HEK293 (cell line): ENCODE data around the gene MBP.

Experiments used
- CTCF ChIA-PET: fragments of 350-600 bp; formaldehyde crosslinking; extraction: SDS; loops from one replicate; lab custom pipeline; 2021; ENCODE audit warnings: antibody characterized with exemption; lab: Yijun Ruan, JAX
- POLR2A ChIA-PET: fragments of 300-600 bp; formaldehyde crosslinking; extraction: SDS; loops from one replicate; lab custom pipeline; 2020; ENCODE audit warnings: antibody characterized with exemption, inconsistent platforms; lab: Yijun Ruan, JAX
- H3K27ac ChIP-seq: fragments of 200-500 bp; sonication (Bioruptor generic); 2 replicates; pipeline ENCODE4 v1.5.1; 2014; ENCODE audit warnings: low read depth, low read length, control low read depth, inconsistent platforms; ENCODE audit errors: extremely low read depth
- H3K36me3 ChIP-seq, 2 experiments: fragments of 200-500 bp in 1 of 2; sonication (Bioruptor generic) in 1 of 2; 1 replicate in 1 of 2; 2 replicates in 1 of 2; pipeline ENCODE4 v1.5.1; 2014 to 2017; ENCODE audit warnings: inconsistent platforms in 2 of 2, low read length in 2 of 2; ENCODE audit not compliant: control insufficient read depth in 2 of 2, insufficient read depth in 1 of 2
- H3K4me1 ChIP-seq: fragments of 200-500 bp; sonication (Bioruptor generic); 2 replicates; pipeline ENCODE4 v1.5.1; 2014; ENCODE audit warnings: mild to moderate bottlenecking, low read length, inconsistent platforms; ENCODE audit not compliant: control insufficient read depth, insufficient read depth
- H3K4me3 ChIP-seq: 2 replicates; pipeline ENCODE4 v1.5.1; 2011; ENCODE audit warnings: low read depth, mild to moderate bottlenecking, control low read depth, low read length, moderate library complexity
- H3K9me3 ChIP-seq: fragments of 200-500 bp; sonication (Bioruptor generic); 2 replicates; pipeline ENCODE4 v1.5.1; 2014; ENCODE audit warnings: low read depth, low read length, inconsistent platforms; ENCODE audit not compliant: control insufficient read depth, insufficient read depth
- GFI1B ChIP-seq: fragments of 450-650 bp; formaldehyde crosslinking; IDR thresholded peaks from 2 replicates; pipeline ENCODE4 v1.5.1; 2016; ENCODE audit warnings: missing biosample characterization, missing genetic modification characterization
- GLI2 ChIP-seq: fragments of 450-650 bp; formaldehyde crosslinking; IDR thresholded peaks from 2 replicates; pipeline ENCODE4; 2017; ENCODE audit warnings: missing biosample characterization, missing genetic modification characterization, low read depth, borderline replicate concordance
- HOXD13 ChIP-seq: sonication (generic); formaldehyde crosslinking; IDR thresholded peaks from 2 replicates; pipeline ENCODE4 v1.8.0; 2022; ENCODE audit warnings: missing genetic modification reagents, borderline replicate concordance
- IKZF3 ChIP-seq: fragments of 450-650 bp; IDR thresholded peaks from 2 replicates; pipeline ENCODE4 v1.5.0; 2018; ENCODE audit warnings: missing biosample characterization, mild to moderate bottlenecking, missing genetic modification characterization, moderate library complexity
- MEIS1 ChIP-seq: sonication (generic); formaldehyde crosslinking; IDR thresholded peaks from 2 replicates; pipeline ENCODE4 v1.8.1; 2022; ENCODE audit warnings: missing genetic modification reagents, mild to moderate bottlenecking, borderline replicate concordance
- ZNF114 ChIP-seq: fragments of 450-650 bp; formaldehyde crosslinking; IDR thresholded peaks from 2 replicates; pipeline ENCODE4 v1.5.0; 2017; ENCODE audit warnings: missing biosample characterization, missing genetic modification characterization
- ZNF174 ChIP-seq: fragments of 450-650 bp; formaldehyde crosslinking; IDR thresholded peaks from 2 replicates; pipeline ENCODE4 v1.5.0; 2017; ENCODE audit warnings: missing biosample characterization, mild to moderate bottlenecking, missing genetic modification characterization
- ZNF184 ChIP-seq: fragments of 450-650 bp; IDR thresholded peaks from 2 replicates; pipeline ENCODE4 v1.5.1; 2018; ENCODE audit warnings: missing biosample characterization, mild to moderate bottlenecking, missing genetic modification characterization
- ZNF24 ChIP-seq: fragments of 450-650 bp; formaldehyde crosslinking; IDR thresholded peaks from 2 replicates; pipeline ENCODE4 v1.5.1; 2016; ENCODE audit warnings: missing biosample characterization, missing genetic modification characterization
- ZNF274 ChIP-seq, 2 experiments: fragments of 200-500 bp in 1 of 2; fragments of 450-650 bp in 1 of 2; sonication (Bioruptor generic) in 1 of 2; formaldehyde crosslinking in 1 of 2; IDR thresholded peaks; 2 replicates each; pipeline versions ENCODE4 v1.5.1 to v1.6.1; 2014 to 2016; ENCODE audit warnings: borderline replicate concordance in 1 of 2, inconsistent platforms in 1 of 2, low read length in 1 of 2, missing biosample characterization in 1 of 2, missing genetic modification characterization in 1 of 2
- ZNF341 ChIP-seq: fragments of 450-650 bp; formaldehyde crosslinking; IDR thresholded peaks from 2 replicates; pipeline ENCODE4; 2016; ENCODE audit warnings: low read depth, missing biosample characterization, missing genetic modification characterization
- ZNF426 ChIP-seq: fragments of 450-650 bp; formaldehyde crosslinking; IDR thresholded peaks from 2 replicates; pipeline ENCODE4 v1.5.1; 2017; ENCODE audit warnings: missing biosample characterization, missing genetic modification characterization, mild to moderate bottlenecking, inconsistent platforms, moderate library complexity
- ZNF837 ChIP-seq: fragments of 450-650 bp; formaldehyde crosslinking; IDR thresholded peaks from 2 replicates; pipeline ENCODE4 v1.5.1; 2016; ENCODE audit warnings: missing biosample characterization, missing genetic modification characterization
- ZNF843 ChIP-seq: fragments of 450-650 bp; formaldehyde crosslinking; IDR thresholded peaks from 2 replicates; pipeline ENCODE4 v1.5.1; 2016; ENCODE audit warnings: missing biosample characterization, missing genetic modification characterization
- TF ChIP-seq, protein P1 (sequence below): fragments of 450-650 bp; formaldehyde crosslinking; IDR thresholded peaks from 2 replicates; pipeline ENCODE4 v1.5.1; 2016; ENCODE audit warnings: missing biosample characterization, missing genetic modification characterization
- TF ChIP-seq, protein P2 (sequence below): fragments of 450-650 bp; formaldehyde crosslinking; IDR thresholded peaks from 2 replicates; pipeline ENCODE4 v1.5.1; 2016; ENCODE audit warnings: missing biosample characterization, missing genetic modification characterization
- TF ChIP-seq, protein P3 (sequence below): fragments of 450-650 bp; formaldehyde crosslinking; IDR thresholded peaks from 2 replicates; pipeline ENCODE4 v1.5.1; 2016; ENCODE audit warnings: missing biosample characterization, missing genetic modification characterization
- TF ChIP-seq, protein P4 (sequence below): fragments of 450-650 bp; formaldehyde crosslinking; IDR thresholded peaks from 2 replicates; pipeline ENCODE4 v1.5.1; 2016; ENCODE audit warnings: missing biosample characterization, missing genetic modification characterization

Gene MBP

DNA sequence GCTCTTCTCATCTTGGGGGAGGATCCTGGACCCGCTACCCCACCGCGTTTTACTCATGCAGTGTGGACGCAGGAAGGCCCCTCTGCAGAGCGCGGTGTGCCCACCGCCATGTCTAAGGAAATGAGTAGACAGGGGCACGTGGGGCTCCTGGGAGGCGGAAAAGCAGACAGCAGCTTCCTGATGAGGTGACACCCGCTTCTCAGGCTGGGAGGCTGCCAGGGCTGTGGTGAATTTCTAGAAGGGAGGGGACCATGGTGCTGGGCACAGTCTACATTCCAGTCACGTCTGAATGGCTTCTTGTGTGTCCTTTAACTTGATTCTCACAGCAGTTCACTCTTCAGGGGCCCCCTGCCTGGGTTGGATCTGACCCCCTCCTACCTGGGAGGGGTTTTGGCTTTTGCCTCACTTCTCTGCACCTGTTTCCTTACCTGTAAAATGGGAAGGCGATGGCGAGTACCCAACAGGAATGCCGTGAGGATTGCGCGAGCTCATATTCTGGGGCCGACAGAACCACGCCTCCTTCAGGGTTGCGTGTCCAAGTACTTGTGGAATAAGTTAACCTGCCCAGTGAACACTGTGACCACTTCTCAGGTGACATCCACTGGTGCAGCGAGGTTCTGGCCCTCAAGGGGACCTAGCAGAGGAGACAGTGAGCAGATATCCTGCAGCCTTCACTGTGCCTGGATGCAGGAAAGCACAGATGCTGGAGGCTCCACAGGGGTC, 32.3 kb upstream of the MBP start (continued):
- TF ChIP-seq, protein P1, sequence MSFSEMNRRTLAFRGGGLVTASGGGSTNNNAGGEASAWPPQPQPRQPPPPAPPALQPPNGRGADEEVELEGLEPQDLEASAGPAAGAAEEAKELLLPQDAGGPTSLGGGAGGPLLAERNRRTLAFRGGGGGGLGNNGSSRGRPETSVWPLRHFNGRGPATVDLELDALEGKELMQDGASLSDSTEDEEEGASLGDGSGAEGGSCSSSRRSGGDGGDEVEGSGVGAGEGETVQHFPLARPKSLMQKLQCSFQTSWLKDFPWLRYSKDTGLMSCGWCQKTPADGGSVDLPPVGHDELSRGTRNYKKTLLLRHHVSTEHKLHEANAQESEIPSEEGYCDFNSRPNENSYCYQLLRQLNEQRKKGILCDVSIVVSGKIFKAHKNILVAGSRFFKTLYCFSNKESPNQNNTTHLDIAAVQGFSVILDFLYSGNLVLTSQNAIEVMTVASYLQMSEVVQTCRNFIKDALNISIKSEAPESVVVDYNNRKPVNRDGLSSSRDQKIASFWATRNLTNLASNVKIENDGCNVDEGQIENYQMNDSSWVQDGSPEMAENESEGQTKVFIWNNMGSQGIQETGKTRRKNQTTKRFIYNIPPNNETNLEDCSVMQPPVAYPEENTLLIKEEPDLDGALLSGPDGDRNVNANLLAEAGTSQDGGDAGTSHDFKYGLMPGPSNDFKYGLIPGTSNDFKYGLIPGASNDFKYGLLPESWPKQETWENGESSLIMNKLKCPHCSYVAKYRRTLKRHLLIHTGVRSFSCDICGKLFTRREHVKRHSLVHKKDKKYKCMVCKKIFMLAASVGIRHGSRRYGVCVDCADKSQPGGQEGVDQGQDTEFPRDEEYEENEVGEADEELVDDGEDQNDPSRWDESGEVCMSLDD = no peak
- no peak for TF ChIP-seq IKZF3

DNA sequence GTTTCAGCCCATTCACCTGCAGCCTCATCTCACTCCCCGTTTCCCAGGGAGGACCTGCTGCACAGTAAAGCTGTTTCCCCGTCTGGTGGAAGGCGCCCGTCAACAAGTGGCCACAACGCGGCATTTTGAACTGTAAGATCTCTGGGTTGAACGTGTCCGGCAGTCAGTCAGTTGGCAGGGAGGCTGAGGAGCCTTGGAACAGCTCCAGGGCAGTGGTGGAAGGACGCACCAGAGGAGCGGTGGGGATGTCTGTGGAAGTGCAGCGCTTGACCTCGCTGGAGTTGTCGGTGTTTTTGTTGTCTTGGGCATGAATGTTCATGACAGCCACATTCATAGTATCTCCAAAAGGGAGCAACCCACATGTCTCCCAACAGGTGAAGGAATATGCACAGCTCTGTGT, 31.4 kb upstream of the MBP start:
- Histone ChIP-seq H3K36me3 (no peaks in the 10 kb centered on the region), H3K4me3 (no peak overlapping the region), H3K27ac (no peak overlapping the region), H3K9me3 (no peaks in the 10 kb centered on the region), H3K4me1 (no peaks in the 10 kb centered on the region)
- ChIA-PET CTCF (interaction anchor here (0.5 kb wide), 1 partner anchor 59 kb away, joined by 3 read pairs; no protein-coding TSS in a partner anchor), POLR2A (no interaction called here)
- no peak for TF ChIP-seq GFI1B (tag by site-specific recombination)
- TF ChIP-seq ZNF426 (tag by site-specific recombination) = no peak
- TF ChIP-seq ZNF274 (IDR thresholded peaks at IDR 0.05; ENCODE audit: low read length) = no peak
- TF ChIP-seq ZNF274 (tag by site-specific recombination; IDR thresholded peaks at IDR 0.05; ENCODE audit: borderline replicate concordance) = no peak
- TF ChIP-seq ZNF341 (tag by site-specific recombination) = no peak
- TF ChIP-seq MEIS1 (CRISPR knock-in tag) = no peak
- TF ChIP-seq, protein P2, sequence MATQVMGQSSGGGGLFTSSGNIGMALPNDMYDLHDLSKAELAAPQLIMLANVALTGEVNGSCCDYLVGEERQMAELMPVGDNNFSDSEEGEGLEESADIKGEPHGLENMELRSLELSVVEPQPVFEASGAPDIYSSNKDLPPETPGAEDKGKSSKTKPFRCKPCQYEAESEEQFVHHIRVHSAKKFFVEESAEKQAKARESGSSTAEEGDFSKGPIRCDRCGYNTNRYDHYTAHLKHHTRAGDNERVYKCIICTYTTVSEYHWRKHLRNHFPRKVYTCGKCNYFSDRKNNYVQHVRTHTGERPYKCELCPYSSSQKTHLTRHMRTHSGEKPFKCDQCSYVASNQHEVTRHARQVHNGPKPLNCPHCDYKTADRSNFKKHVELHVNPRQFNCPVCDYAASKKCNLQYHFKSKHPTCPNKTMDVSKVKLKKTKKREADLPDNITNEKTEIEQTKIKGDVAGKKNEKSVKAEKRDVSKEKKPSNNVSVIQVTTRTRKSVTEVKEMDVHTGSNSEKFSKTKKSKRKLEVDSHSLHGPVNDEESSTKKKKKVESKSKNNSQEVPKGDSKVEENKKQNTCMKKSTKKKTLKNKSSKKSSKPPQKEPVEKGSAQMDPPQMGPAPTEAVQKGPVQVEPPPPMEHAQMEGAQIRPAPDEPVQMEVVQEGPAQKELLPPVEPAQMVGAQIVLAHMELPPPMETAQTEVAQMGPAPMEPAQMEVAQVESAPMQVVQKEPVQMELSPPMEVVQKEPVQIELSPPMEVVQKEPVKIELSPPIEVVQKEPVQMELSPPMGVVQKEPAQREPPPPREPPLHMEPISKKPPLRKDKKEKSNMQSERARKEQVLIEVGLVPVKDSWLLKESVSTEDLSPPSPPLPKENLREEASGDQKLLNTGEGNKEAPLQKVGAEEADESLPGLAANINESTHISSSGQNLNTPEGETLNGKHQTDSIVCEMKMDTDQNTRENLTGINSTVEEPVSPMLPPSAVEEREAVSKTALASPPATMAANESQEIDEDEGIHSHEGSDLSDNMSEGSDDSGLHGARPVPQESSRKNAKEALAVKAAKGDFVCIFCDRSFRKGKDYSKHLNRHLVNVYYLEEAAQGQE = no peak
- no peak for TF ChIP-seq HOXD13 (CRISPR knock-in tag)
- TF ChIP-seq ZNF184 (tag by site-specific recombination) = no peak
- TF ChIP-seq ZNF837 (tag by site-specific recombination) = no peak
- TF ChIP-seq, protein P3, sequence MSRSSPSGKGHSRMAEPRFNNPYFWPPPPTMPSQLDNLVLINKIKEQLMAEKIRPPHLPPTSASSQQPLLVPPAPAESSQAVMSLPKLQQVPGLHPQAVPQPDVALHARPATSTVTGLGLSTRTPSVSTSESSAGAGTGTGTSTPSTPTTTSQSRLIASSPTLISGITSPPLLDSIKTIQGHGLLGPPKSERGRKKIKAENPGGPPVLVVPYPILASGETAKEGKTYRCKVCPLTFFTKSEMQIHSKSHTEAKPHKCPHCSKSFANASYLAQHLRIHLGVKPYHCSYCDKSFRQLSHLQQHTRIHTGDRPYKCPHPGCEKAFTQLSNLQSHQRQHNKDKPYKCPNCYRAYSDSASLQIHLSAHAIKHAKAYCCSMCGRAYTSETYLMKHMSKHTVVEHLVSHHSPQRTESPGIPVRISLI = no peak
- no peak for TF ChIP-seq ZNF24
- no peak for TF ChIP-seq GLI2 (tag by site-specific recombination)
- TF ChIP-seq ZNF843 (tag by site-specific recombination) = no peak
- TF ChIP-seq, protein P4, sequence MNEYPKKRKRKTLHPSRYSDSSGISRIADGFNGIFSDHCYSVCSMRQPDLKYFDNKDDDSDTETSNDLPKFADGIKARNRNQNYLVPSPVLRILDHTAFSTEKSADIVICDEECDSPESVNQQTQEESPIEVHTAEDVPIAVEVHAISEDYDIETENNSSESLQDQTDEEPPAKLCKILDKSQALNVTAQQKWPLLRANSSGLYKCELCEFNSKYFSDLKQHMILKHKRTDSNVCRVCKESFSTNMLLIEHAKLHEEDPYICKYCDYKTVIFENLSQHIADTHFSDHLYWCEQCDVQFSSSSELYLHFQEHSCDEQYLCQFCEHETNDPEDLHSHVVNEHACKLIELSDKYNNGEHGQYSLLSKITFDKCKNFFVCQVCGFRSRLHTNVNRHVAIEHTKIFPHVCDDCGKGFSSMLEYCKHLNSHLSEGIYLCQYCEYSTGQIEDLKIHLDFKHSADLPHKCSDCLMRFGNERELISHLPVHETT (tag by site-specific recombination) = no peak
- no peak for TF ChIP-seq ZNF174 (tag by site-specific recombination)
- TF ChIP-seq ZNF114 (tag by site-specific recombination) = no peak
